ENCODE data around the gene CYP2A6.
"Not testable (repeated sequence)": the region's sequence is repeated elsewhere in the genome, so short reads cannot be mapped to it uniquely, and the experiment has no call there.

Gene CYP2A6

GRCh38 chr19:40818480-40819399, 31.5 kb downstream of the CYP2A6 start:
- DNase-seq, result not testable (repeated sequence)

- no peak for DNase-seq
Measured at GRCh38 chr19:40815223-40815622, 35.0 kb downstream of the CYP2A6 start.

GRCh38 chr19:40813182-40813581, 37.1 kb downstream of the CYP2A6 start:
- DNase-seq, result no peak

GRCh38 chr19:40812571-40812970, 37.7 kb downstream of the CYP2A6 start:
- DNase-seq, result not testable (repeated sequence)

- no peak for DNase-seq
Measured at GRCh38 chr19:40811478-40812341, 38.5 kb downstream of the CYP2A6 start.

- DNase-seq, result not testable (repeated sequence)
Measured at GRCh38 chr19:40810649-40811408, 39.4 kb downstream of the CYP2A6 start.

- no peak for DNase-seq
Measured at GRCh38 chr19:40810160-40810559, 40.1 kb downstream of the CYP2A6 start.

GRCh38 chr19:40809358-40810086, 40.7 kb downstream of the CYP2A6 start:
- DNase-seq, result no peak

- no peak for DNase-seq
Measured at GRCh38 chr19:40808497-40808896, 41.8 kb downstream of the CYP2A6 start.

- DNase-seq, result no peak
Measured at GRCh38 chr19:40808021-40808325, 42.3 kb downstream of the CYP2A6 start.

GRCh38 chr19:40807147-40808020, 42.9 kb downstream of the CYP2A6 start:
- no peak for DNase-seq

- DNase-seq, result peak; percentile 46
Measured at GRCh38 chr19:40806423-40807146, 43.7 kb downstream of the CYP2A6 start.

- DNase-seq, result no peak
Measured at GRCh38 chr19:40805258-40805868, 44.9 kb downstream of the CYP2A6 start.

- DNase-seq, result no peak
Measured at GRCh38 chr19:40804783-40805242, 45.4 kb downstream of the CYP2A6 start.

- no peak for DNase-seq
Measured at GRCh38 chr19:40803857-40804782, 46.1 kb downstream of the CYP2A6 start.

GRCh38 chr19:40803170-40803856, 46.9 kb downstream of the CYP2A6 start:
- DNase-seq, result no peak

GRCh38 chr19:40802300-40803169, 47.7 kb downstream of the CYP2A6 start:
- DNase-seq, result no peak

Data from NCI-H1417 treated with DMSO at 0.1 percent for 48 hours (cell line).